ENCODE measurements around the gene CMTM1. TPM values are rescaled to one million over a fixed set of nuclear protein-coding genes. Genes with fewer than 3 reads are reported as not detected.

CMTM1 gene
- polyA plus RNA-seq, 1 donor (not counting 4 experiments of a cell fraction or from before 2014, with no cell fraction given): 0.24 TPM

GRCh38 chr16:66544016-66544757 is 22.1 kb upstream of the CMTM1 start:
- no peak overlapping the region for H3K27ac ChIP-seq (ENCODE audit: control insufficient read depth, insufficient read depth, low read length)
- FAIRE-seq: no peak

GRCh38 chr16:66547101-66547989 is 18.9 kb upstream of the CMTM1 start:
- TF ChIP-seq, protein P1, sequence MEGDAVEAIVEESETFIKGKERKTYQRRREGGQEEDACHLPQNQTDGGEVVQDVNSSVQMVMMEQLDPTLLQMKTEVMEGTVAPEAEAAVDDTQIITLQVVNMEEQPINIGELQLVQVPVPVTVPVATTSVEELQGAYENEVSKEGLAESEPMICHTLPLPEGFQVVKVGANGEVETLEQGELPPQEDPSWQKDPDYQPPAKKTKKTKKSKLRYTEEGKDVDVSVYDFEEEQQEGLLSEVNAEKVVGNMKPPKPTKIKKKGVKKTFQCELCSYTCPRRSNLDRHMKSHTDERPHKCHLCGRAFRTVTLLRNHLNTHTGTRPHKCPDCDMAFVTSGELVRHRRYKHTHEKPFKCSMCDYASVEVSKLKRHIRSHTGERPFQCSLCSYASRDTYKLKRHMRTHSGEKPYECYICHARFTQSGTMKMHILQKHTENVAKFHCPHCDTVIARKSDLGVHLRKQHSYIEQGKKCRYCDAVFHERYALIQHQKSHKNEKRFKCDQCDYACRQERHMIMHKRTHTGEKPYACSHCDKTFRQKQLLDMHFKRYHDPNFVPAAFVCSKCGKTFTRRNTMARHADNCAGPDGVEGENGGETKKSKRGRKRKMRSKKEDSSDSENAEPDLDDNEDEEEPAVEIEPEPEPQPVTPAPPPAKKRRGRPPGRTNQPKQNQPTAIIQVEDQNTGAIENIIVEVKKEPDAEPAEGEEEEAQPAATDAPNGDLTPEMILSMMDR (optimal IDR thresholded peaks at IDR 0.05 in 1 of 3, IDR thresholded peaks at IDR 0.05 in 1 of 3, conservative IDR thresholded peaks at IDR 0.05 in 1 of 3; ENCODE audit: extremely low read depth in 1 of 3, insufficient read depth in 2 of 3, low read length in 3 of 3): no peak
- no peak for TF ChIP-seq EZH2 (IDR thresholded peaks at IDR 0.05; ENCODE audit: low read length)
- H3K9ac ChIP-seq (ENCODE audit: control insufficient read depth, extremely low read depth, insufficient read depth, low read length): no peak overlapping the region
- H3K79me2 ChIP-seq (ENCODE audit: control insufficient read depth, insufficient read depth, low read length): no peaks in the 10 kb centered on the region
- DNase-seq (ENCODE audit: low read depth, low spot score) (no peak), FAIRE-seq (no peak)
- H3K9me1 ChIP-seq (ENCODE audit: control insufficient read depth, extremely low read depth, insufficient read depth, low read length): no peaks in the 10 kb centered on the region
- H4K20me1 ChIP-seq (ENCODE audit: control insufficient read depth, extremely low read depth, insufficient read depth, low read length): no peaks in the 10 kb centered on the region
- no peak overlapping the region for H3K4me3 ChIP-seq (ENCODE audit: control insufficient read depth in 2 of 3, extremely low read depth in 1 of 3, insufficient read depth in 2 of 3, low read depth in 1 of 3, low read length in 3 of 3)
- no peaks in the 10 kb centered on the region for H3K9me3 ChIP-seq (ENCODE audit: control insufficient read depth, low read depth, low read length)
- dilution Hi-C loops (cut with MboI; ENCODE audit: extremely low pct_ligation_motif_present, low sequenced_read_pairs): no loop called here
- H3K4me1 ChIP-seq (ENCODE audit: control insufficient read depth, extremely low read depth, insufficient read depth, low read length): peaks cover 25% of the 10 kb centered on the region
- H3K4me2 ChIP-seq (ENCODE audit: control insufficient read depth, extremely low read depth, insufficient read depth, low read depth, low read length): no peak overlapping the region
- no peaks in the 10 kb centered on the region for H3K27me3 ChIP-seq (ENCODE audit: control insufficient read depth, extremely low read depth, insufficient read depth, low read length)
- H2AFZ ChIP-seq (ENCODE audit: control insufficient read depth, low read length): no peak overlapping the region
- H3K36me3 ChIP-seq (ENCODE audit: control insufficient read depth in 2 of 2, extremely low read depth in 1 of 2, insufficient read depth in 2 of 2, low read length in 2 of 2): no peaks in the 10 kb centered on the region
- no peak overlapping the region for H3K27ac ChIP-seq (ENCODE audit: control insufficient read depth, insufficient read depth, low read length)

More at GRCh38 chr16:66544016-66544757, 22.1 kb upstream of the CMTM1 start:
- Histone ChIP-seq H3K36me3 (ENCODE audit: control insufficient read depth in 2 of 2, extremely low read depth in 1 of 2, insufficient read depth in 2 of 2, low read length in 2 of 2) (peaks cover 0 to 5% of the 10 kb centered on the region in 2 experiments), H3K4me2 (ENCODE audit: control insufficient read depth, extremely low read depth, insufficient read depth, low read depth, low read length) (no peak overlapping the region), H3K4me1 (ENCODE audit: control insufficient read depth, extremely low read depth, insufficient read depth, low read length) (peaks cover 9% of the 10 kb centered on the region), H3K4me3 (ENCODE audit: control insufficient read depth in 2 of 3, extremely low read depth in 1 of 3, insufficient read depth in 2 of 3, low read depth in 1 of 3, low read length in 3 of 3) (no peak overlapping the region), H4K20me1 (ENCODE audit: control insufficient read depth, extremely low read depth, insufficient read depth, low read length) (no peaks in the 10 kb centered on the region), H3K79me2 (ENCODE audit: control insufficient read depth, insufficient read depth, low read length) (no peaks in the 10 kb centered on the region), H3K27me3 (ENCODE audit: control insufficient read depth, extremely low read depth, insufficient read depth, low read length) (no peaks in the 10 kb centered on the region), H2AFZ (ENCODE audit: control insufficient read depth, low read length) (no peak overlapping the region), H3K9me3 (ENCODE audit: control insufficient read depth, low read depth, low read length) (no peaks in the 10 kb centered on the region), H3K9me1 (ENCODE audit: control insufficient read depth, extremely low read depth, insufficient read depth, low read length) (no peaks in the 10 kb centered on the region), H3K9ac (ENCODE audit: control insufficient read depth, extremely low read depth, insufficient read depth, low read length) (no peak overlapping the region)
- DNase-seq (ENCODE audit: low read depth, low spot score): no peak
- TF ChIP-seq EZH2 (IDR thresholded peaks at IDR 0.05; ENCODE audit: low read length): no peak
- TF ChIP-seq, protein P1 (optimal IDR thresholded peaks at IDR 0.05 in 1 of 3, IDR thresholded peaks at IDR 0.05 in 1 of 3, conservative IDR thresholded peaks at IDR 0.05 in 1 of 3; ENCODE audit: extremely low read depth in 1 of 3, insufficient read depth in 2 of 3, low read length in 3 of 3): no peak
- dilution Hi-C loops (cut with MboI; ENCODE audit: extremely low pct_ligation_motif_present, low sequenced_read_pairs): no loop called here
